Jurkat, Clone E6-1 (cell line): ENCODE results near the gene JOSD2.
"Not testable (repeated sequence)": the region's sequence is repeated elsewhere in the genome, so short reads cannot be mapped to it uniquely, and the experiment has no call there.

Experiments used
- DNase-seq: peaks from one replicate; pipeline ENCODE4 v3.0.0-alpha.2; 2011; ENCODE audit warnings: low read depth, low spot score
- H3K4me3 ChIP-seq: 2 replicates; pipeline ENCODE4 v1.5.1; 2011; ENCODE audit warnings: mild to moderate bottlenecking, low read length, control low read depth, moderate library complexity

JOSD2 gene

DNA sequence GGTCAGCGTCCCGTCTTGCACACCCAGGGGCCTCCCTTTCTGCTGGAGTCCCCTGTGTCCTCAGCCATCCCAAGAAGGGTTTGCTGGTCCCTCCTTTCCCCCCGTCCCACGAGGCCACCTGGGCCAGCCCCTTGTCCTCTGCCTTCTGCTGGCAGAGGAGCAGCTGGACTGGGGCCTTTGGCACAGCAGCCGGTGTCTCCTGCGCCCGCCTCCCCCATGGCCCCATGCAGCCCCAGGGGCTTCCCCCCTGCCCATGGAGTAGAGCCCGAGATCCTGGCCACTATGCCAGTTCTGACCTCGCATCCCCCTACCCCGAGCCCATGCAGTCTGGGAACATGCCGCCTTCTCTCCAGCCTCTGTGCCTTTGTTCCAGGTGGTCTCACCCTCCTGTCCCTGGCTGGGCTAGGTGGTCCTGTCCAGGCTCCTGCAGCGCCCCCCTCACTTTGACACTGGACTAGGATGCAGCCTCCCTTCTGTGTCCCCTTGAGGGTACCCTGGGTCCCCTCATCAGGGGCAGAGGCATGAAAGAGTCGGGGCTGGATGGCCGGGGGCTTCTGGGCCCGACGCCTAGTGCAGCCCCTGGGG, 28.6 kb downstream of the JOSD2 start:
- H3K4me3 ChIP-seq = no peak overlapping the region
- no peak for DNase-seq

DNA sequence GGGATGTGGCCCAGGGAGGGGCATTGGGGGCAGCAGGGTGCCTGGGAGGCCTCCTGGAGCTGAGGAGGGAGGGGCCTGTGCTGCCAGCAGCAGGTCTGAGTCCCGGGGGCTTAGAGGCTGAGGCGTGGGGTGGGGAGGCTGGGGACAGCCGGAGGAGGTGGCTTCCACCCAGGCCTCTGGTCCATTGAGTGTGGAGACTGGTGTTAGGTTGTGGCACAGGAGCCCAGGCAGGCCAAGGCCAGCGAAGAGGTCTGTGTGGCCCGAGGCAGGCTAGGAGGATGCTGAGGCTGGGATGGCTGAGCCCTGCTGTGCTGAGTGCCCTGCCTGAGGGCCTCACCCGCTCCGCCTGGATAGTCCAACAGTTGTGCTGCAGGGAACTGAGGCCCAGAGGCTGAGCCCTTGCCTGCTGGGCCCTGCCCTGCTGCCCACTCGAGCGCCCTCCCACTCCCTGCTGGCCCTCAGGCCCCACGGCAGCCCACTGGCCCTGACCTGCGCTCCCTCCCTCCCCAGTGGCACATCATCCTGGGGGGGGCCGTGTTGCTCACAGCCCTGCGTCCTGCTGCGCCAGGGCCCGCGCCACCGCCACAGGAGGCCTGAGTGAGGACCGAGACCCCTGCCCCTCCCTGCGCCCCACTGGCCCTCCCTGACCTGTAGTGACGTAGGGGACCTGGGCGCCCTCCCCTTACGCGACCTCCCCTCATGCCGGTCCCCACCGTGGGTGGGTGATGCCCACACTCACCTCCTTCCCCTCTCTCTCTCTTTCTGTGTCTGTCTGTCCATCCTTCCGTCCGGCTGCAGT, 29.4 kb downstream of the JOSD2 start:
- no peak overlapping the region for H3K4me3 ChIP-seq
- no peak for DNase-seq

DNA sequence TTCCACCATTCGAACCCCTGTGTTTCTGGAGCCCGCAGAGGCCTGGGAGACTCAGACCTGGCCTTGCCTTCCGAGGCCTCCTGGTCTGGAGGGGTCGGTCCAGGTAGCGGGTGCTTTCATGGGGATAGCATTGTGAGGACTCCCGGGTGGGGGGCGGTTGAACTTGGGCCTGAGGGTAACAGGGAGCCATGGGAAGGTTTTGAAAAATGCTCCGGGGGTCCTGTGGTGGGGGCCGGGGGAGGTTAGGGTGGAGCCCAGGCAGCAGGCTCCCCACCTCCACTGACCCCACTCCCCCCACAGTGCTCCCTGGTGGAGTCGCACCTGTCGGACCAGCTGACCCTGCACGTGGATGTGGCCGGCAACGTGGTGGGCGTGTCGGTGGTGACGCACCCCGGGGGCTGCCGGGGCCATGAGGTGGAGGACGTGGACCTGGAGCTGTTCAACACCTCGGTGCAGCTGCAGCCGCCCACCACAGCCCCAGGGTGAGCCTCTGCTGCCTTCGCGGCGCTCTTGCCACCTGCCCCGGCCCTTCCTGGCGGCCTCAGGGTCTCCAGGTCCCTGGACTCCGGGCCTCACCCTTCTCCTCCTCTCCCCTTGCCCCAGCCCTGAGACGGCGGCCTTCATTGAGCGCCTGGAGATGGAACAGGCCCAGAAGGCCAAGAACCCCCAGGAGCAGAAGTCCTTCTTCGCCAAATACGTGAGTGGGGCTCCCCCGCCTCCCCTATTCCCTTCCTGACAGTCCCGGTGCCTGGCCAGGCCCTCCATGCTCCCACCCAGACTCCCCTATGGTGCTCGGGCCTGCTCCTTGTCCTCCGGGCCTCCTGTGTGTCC, 30.5 kb downstream of the JOSD2 start:
- H3K4me3 ChIP-seq = no peak overlapping the region
- DNase-seq = no peak

DNA sequence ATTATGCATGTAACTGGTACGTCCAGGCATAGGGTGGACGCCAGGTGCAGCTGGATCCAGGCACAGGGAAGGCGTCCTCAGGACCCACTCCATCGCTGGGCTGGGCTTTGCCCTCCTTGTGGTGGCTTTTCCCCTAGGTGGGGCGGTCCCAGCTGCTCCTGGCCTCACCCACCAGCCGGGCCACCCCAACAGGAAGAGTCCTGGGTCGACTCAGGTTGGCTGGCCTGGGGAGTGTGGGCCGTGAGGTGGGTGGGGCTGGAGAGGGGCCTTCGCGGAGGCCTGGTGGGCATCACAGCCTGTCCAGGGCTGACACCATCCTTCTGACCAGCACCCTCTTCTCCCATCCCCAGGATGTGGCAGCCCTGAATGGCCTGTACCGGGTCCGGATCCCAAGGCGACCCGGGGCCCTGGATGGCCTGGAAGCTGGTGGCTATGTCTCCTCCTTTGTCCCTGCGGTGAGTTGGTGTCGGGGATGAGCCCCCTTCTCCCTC, 31.2 kb downstream of the JOSD2 start:
- no peak for DNase-seq
- no peak overlapping the region for H3K4me3 ChIP-seq

DNA sequence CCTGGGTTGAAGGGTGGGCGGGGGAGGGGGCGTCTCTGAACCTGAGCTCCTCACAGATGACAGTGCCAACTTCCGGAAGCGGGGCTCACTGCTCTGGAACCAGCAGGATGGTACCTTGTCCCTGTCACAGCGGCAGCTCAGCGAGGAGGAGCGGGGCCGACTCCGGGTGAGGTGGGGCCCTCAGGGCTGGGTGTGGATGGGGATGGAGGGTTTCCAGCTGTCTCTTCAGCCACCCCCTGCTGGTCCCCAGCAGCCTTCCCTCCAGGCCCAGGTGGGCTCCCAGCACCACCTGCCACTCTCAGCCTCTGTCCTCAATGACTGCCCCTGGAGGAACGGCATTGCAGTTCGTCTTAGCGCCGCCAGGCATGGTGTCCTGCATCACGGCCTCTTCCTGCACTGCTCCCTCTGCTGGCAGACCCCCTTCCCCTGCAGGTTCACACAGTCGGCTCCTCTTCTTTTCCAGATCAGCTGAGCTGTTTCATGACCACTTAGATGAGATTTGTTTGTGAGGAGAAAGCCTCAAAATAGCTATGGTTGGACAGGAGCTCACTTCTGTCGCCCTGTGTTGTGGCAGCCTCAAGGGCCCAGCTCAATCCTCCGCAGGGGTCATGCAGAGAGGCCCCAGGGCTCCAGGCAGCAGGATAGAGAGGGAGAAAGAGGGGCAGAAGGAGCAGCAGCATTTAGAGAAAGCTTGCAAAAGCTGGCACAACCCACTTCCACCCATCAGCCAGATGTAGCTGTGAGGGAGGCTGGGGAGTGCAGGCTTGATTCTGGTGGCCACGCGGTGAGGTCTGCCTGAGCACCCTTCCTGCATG, 31.9 kb downstream of the JOSD2 start:
- no peak overlapping the region for H3K4me3 ChIP-seq
- DNase-seq = peak; percentile 83

DNA sequence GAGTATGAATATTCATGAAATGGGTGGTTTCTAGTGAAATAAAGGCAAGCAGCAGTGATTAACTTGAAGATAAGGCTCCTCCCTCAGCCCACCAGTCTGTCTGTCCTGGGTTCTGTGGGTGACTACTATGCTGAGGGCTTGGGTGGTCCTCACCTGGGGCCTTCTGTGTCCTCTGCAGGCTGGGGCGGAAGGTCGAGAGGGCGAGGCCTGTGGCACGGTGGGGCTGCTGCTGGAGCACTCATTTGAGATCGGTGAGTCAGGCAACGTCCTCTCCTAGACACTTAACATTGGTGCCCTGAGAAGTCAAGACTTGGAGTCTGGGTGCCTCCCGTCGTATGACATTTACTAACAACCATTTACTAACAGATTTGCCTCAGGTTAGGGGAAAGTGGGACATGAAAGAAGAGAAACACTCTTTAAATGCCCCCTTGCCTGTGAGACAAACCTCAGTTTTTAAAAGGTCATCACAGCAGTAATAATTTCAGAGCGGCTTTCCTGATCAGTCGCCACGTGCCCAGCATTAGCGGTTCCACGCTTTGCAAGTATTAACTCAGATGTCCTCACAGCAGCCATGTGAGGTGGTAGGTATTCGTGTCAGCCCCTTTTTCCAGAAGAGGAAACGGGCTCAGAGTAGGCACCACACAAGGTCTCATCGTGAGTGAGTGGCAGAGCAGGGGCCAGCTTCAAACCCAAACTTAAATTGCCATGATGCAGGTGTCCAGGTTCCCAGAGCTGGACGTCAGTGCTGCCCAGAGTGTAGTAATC, 33.1 kb downstream of the JOSD2 start:
- no peak overlapping the region; the same call in 1 of the 2 replicates for H3K4me3 ChIP-seq
- DNase-seq = no peak

DNA sequence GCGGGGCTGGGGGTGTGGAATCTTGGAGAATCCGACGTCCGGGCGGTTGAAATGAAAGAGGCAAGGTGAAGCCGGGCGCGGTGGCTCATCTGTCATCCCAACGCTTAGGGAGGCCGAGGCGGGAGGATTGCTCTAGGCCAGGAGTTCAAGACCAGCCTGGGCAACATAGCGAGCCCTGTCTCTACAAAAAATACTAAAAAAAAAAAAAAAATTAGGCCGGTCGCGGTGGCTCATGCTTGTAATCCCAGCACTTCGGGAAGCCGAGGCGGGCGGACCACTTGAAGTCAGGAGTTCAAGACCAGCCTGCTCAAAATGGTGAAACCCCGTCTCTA, 34.1 kb downstream of the JOSD2 start:
- H3K4me3 ChIP-seq = peak overlapping the region; percentile 94
- DNase-seq = no peak

DNA sequence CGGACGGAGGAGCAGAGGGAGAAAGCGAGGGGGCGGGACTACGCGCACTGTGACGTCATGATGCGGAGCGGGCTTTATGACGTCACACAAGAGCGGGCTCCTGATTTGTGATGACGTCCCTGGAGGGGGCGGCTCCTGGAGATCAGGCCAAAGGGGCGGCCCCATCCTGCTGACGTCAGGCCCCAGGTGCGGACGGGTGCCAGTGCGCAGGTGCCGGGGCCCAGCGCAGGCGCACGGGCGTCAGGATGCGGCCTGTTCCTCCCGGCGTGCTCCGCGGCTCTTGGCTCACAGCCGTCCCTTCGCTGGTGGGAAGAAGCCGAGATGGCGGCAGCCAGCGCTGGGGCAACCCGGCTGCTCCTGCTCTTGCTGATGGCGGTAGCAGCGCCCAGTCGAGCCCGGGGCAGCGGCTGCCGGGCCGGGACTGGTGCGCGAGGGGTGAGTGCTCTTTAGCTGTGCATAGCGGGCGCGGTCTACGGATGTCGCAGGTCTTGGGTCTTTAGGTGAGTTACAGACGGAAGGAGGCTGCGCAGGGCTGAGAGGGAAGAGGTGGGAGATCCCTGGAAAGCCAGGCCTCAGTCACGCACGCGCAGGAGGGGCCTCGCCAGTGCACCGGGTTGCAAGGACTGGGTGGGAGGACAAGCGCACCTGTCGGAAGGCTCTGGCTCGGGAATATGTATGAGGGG, 34.6 kb downstream of the JOSD2 start, which contains the start of the genes EMC10 and GARIN5A:
Gene EMC10, plus strand, starts transcription at position 284 of the 683 bp plus-strand sequence. Its CDS starts 38 bp downstream, at position 322.
Gene GARIN5A, minus strand, starts transcription at position 625 of the 683 bp plus-strand sequence. Its CDS starts 460 bp downstream, at position 165.
- peak; percentile 92 for DNase-seq
- peak within 1 kb of the TSS; percentile 94 for H3K4me3 ChIP-seq

DNA sequence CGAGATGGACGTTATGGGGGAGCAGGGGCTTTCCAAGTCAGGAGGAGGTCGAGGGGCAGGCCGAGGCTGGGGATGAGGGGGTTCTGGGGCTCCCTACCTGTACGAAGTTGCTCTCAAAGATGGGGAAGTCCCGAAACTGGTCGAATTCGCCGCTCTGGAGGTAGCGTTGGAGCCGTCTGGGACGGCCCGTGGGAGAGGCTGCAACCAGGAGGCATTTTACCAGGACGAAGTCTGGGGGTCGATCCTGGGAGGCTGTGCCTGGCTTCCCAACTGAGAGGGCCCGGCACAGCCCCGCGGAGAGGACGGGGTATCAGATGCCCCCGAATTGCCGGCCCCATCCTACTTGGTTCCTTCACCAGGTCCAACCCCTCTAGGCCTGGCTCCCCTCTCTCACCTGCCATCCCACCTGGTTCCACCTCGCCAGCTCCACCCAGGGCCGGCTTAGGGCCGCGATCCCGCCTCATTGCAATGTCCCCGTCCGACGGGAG, 35.2 kb downstream of the JOSD2 start:
- H3K4me3 ChIP-seq = no peak overlapping the region; the same call in 1 of the 2 replicates
- no peak for DNase-seq

DNA sequence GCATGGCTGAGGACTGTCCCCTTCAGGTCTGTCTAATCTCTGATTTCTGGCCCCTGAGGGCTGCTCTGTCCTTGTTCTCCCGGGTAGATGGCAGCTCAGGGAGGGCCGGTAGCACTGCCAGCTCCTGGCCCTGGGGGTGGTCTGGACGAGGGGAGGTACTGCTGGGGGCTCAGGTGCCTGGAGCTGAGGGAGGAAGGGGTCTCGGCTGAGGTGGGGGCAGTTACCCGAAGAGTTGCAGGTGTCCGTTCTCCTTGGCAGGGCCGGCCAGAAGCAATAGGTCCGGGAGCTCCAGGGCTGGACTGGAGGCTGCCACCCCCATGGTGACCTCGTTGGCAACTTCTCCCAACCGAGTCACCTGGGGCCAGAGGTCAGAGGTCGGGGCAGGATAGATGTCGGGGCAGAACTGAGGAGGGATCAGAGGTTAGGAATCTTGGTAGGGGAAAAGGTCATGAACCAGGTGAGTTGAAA, 35.9 kb downstream of the JOSD2 start:
- H3K4me3 ChIP-seq = no peak overlapping the region
- DNase-seq = no peak

DNA sequence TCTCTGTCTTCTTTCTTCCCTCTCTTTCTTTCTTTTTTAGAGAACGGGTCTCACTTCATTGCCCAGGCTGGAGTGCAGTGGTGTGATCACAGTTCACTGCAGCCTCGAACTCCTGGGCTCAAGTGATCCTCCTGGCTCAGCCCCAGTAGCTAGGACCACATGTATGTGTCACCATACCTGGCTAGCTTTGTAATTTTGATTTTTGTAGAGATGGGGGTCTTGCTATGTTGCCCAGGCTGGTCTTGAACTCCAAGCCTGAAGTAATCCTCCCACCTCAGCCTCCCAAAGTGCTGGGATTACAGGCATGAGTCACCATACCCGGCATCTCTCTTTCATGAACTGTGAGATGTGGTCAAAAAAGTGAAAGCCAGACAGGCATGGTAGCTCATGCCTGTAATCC, 37.7 kb downstream of the JOSD2 start:
- not testable (repeated sequence) for H3K4me3 ChIP-seq, DNase-seq

DNA sequence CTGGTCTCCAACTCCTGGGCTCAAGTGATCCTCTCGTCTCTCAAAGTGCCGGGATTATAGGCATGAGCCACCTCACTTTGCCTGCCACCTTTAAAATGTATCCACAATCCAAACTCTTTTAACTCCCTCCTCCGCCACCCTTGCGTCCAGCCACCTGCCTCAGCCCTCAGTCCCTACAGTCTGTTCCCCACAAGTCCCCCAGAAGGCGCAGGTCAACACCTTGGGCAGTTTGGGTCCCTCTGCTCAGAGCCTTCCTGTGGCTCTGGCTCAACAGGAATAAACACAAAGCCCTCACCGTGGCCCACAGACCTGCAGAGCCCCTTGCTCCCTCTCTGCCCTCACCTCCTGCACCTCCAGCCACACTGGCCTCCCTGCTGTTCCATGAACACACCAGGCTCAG, 42.2 kb downstream of the JOSD2 start:
- no peak for DNase-seq

DNA sequence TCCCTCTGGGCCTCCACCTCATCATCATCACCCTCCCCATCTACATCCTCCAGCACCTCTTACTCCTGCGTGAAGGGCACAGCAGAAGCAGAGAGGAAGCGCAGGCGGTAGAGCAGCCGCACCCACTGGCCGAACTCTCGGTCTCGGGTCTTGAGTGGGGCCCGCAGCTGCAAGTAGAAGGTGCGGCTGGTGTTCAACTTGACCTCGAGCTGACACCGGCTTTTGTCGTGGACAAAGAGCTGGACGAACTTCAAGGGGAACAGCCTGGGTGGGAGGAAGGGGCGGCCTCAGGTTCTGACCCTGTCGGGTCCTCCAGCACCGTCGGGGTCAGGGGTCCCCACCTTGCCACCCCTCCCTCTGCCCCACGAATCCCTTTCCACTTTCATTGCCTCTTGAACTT, 43.4 kb downstream of the JOSD2 start:
- no peak overlapping the region for H3K4me3 ChIP-seq
- DNase-seq = no peak

More for the DNA sequence above, 42.2 kb downstream of the JOSD2 start:
- no peak overlapping the region for H3K4me3 ChIP-seq

DNA sequence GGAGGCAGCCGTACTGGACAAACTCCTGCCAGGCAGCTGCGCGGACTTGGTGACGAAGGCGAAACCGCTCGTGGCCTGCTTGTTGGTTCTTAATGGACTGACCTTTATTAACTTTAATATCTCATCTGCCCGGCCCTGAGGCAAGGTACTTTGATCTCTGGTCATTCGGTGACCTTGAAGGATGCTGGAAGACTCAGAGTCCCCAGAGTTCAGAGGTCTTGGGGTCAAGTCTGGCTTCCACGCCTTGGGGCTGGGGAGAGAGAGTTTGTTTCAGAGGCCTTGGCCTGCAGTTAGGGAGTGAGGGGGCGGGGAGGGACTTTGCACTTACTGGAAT, 44.3 kb downstream of the JOSD2 start:
- H3K4me3 ChIP-seq = no peak overlapping the region
- DNase-seq = no peak

DNA sequence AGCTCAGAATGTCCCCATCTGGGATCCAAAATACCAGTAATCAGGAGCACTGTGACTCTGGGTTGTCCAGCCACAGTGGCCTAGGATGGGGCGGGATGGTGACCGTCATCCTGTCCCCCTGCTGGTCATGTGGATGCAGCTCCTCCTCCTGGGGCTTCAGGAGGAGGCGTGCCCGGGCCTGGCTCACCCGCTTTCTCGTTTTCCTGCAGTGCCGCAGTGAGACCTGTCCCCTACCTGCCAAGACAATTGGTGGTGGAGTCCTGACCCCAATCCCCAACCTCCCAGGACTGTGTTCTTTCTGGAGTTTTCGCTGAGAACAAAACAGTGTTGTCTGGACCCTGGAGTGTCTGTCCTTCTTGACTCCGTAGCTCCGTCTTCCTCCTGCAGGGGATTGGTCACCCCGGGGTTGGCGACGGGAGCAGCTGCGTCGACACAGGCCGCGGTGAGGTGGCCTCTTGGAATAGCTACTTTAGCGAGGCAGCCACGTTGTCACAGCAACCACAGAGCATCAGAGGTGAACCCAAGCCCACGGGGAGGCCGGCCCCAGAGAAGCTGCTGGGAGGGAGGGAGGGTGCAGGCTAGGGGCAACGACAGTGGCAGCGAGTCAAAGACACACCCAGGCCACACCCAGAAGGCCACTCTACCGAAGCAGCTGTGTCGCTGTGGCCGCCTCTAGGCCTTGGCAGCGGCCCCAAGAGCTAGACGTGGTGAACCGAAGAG, 44.8 kb downstream of the JOSD2 start:
- no peak for DNase-seq
- no peak overlapping the region for H3K4me3 ChIP-seq

DNA sequence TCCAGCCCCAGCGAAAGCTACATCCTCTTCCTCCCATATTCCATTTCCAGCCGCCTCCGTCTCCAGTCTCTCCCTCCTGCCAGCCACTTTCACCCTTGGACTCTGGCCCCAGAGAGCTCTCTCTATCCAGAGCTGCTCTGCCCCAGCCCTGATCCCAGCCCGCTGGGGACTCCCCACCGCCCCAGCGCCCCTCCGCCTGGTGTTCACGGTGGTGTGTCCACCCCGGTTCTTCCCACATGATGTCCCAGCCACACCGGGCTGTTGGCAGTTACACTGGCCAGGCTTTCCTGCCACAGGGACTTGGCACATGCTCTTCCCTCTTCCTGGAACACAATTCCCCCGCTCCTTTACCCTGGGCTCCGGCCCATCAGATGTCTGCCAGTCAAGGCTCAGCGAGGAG, 46.0 kb downstream of the JOSD2 start:
- no peak overlapping the region for H3K4me3 ChIP-seq
- no peak for DNase-seq

DNA sequence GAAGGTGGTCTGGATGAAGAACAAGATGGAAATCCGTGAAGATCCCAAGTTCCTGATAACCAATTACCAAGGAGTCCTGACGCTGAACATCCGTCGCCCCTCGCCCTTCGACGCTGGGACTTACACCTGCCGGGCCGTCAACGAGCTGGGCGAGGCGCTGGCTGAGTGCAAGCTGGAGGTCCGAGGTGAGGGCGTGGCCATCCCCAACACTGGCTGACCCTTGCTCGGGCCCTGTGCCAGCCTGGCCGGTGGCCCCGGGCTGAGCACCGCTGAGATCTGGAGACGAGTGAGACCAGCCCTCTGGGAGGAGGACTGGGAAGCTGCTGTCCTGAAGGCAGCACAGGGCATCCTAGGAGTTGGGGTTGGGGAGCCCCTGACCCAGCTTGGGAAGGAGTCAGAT, 46.6 kb downstream of the JOSD2 start:
- no peak for DNase-seq

More for the DNA sequence above, 46.6 kb downstream of the JOSD2 start:
- H3K4me3 ChIP-seq = no peak overlapping the region
